ENCODE results near the gene SEC16A.

The SEC16A gene

GRCh38 chr9:136482793-136483588 is at the start of gene SEC16A:
TSS of gene SEC16A (minus strand) at chr9:136483040. CDS start at chr9:136477615, 5,425 bp downstream.
- DNase-seq (ENCODE audit: low read depth in 3 of 3), result peak; percentile 98 to 100 (median 99)

DNA sequence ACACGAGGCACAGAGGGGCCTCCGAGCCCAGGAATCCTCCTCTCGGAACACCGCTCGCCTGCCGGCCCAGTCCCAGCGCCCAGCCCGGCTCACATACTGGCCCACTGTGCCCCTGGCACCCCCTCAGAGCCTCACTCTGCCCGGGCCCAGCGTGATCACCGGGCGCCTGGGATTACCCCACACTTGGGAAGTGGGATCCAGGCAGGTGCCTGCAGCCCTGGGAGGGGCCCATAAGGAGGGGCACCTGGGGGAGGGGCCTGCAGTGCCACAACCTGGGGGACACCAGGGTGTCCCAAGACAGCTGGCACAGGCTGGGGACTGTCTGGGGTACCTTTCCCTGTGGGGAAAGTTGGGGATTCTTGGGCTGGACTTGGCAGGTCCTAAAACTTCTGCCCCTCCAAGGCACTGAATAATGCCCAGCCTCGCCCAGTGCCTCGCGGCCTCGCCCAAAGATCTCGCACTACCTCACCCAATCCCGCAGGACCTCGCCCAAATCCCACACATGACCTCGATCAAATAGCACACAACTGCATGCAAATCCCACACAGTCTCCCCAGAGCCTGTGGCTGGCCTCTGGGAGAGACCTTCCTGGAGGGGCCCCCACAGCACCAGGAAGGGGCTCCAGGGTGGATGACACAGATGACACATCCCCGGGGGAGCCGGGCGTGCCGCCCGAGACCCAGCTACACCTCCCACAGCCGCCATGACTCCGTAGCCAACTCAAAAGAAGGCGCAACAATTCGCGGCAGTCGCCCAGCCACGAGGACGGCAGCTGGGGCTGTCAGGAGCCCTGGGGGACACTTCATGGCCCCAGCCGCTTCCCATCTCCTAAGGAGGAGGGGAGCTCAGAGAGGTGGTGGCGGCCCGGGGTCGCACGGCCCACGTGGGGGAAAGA is 49.3 kb upstream of the SEC16A start:
- DNase-seq (ENCODE audit: low read depth in 3 of 3), result no peak

DNA sequence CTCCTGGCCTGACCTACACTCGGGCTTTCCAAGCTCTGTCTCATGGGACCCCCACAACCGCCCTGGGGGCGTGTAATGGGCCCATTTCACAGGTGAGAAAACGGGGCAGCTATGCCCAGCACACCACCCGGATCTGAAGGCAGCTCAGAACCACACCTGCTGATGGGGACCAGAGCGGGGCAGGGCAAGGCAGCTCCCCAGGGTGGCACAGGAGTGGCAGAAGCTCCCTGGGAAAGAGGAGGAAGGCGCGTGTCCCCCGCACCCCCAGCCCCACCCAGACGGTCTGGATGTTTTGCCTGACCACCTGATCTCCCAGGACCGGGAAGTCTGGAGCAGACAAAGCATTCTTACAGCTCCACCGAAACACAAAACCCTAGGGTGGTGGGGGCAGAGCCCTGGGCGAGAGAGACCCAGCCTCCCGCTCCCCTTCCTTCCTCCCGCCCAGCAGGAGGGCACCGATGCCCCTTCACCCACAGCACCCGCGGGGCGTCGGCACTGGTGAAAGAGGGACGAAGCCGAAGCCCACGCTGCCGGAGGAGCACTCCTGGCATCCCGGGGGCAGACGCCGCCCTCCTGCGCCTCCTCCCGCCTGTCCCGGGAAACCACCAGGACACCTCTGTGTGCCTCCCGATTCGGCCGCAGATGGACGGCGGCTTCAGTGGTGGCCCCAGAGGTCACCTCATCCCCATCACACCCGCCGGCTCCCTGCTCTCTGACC is 48.5 kb upstream of the SEC16A start:
- no peak for DNase-seq (ENCODE audit: low read depth in 3 of 3)

- DNase-seq (ENCODE audit: low read depth in 3 of 3), result no peak
These were observed 47.7 kb upstream of the SEC16A start for GRCh38 chr9:136530461-136531089.

DNA sequence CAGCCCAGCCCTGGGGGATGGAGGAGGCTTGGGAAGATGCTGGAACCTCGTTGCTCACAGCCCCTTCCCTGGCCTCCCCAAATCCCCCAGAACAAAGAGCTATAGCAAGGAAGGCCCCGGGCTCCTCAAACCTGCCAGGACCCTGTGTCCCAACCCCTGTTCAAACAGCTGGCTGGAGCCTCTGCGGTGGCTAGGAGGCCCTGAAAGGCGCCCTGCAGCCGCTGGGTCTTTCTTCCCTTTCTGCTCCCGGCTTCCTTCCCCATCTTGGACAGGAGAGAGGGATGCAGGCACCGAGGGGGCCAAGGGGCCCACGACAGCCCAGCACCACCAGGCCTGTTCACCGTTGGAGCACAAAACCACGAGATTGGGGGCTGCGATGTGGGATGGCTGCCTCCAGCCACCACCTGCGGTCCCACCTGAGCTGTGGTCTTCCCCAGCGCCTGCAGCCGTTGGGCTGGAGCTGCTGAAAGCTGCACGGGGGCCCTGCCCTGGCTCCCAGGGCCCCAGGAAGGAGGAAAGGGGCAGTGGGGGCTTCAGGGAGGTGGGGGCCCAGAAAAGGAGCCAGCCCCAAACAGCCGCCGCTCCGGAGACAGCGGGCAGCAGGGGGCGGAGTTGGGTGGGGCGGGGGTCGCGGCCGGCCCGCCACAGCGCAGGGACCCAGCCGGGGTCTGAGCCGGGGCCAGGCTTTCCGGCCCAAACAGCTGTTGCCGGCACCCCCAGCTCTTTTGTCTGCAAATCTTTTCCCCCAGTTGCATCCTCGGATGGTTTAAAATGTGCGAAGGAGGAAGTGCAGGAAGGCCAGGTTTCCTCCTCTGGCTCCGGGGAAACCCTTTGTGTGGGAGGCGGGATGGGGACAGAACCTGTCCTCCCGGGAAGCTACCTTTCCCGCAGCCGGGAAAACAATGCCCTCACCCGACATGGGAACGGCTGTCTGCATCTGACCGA is 46.9 kb upstream of the SEC16A start:
- no peak for DNase-seq (ENCODE audit: low read depth in 3 of 3)

GRCh38 chr9:136528716-136529341 is 46.0 kb upstream of the SEC16A start:
- DNase-seq (ENCODE audit: low read depth in 3 of 3), result no peak

GRCh38 chr9:136527721-136528710 is 45.2 kb upstream of the SEC16A start:
- DNase-seq (ENCODE audit: low read depth in 3 of 3), result no peak

DNA sequence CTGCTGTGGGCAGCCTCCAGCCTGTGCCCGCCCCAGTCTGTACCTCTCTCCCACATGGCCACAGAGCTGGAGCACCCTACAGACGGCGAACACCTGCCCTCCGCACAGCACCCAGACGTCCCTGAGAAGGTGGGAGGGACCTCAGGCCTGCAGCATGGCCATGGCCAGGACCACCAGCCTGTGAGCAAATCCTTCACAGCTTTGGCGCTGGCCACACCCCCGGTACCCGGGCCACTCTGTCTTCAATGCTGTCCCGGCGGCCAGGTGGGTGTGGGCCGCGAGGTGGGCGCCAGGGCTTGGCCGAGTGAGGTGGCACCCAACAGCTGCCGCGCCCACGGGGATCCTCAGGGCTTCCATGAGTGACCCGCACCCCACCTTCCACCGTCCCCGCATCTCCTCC is 44.3 kb upstream of the SEC16A start:
- DNase-seq (ENCODE audit: low read depth in 3 of 3), result no peak

GRCh38 chr9:136526625-136527066 is 43.8 kb upstream of the SEC16A start:
- no peak for DNase-seq (ENCODE audit: low read depth in 3 of 3)

DNA sequence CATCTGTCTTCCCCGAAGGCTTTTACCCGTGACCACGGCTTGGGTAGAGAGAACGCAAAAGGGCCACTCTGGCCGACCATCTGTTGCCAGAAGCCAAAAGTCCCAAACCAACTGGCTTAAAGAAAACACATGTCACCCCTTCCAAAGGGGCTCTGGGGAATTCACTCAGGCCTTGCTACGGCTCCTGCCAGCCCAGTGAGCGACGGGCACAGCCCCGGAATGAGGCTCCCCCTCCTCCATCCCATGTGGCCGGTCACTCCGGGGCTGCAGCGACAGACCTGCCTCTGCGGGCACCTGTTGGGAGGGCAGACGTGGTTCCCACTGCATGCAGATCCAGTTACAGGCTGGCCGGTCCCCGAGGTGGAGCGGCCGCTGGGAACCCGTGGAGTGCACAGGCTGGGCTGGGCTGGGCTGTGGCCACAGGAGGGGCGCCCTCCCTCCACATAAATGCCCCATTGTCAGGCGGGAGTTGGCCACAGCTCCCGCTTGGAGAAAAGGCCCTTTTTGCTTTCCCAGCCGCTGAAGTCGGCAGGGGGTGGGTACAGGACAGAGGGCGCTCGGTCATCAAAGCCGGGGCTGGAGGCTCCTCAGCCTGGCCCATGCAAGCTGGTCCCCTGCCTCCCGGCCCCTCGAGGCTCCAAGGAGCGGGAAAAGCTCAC is 43.1 kb upstream of the SEC16A start:
- DNase-seq (ENCODE audit: low read depth in 3 of 3), result no peak

- DNase-seq (ENCODE audit: low read depth in 3 of 3), result no peak
These were observed 42.4 kb upstream of the SEC16A start for GRCh38 chr9:136525207-136525606.

DNA sequence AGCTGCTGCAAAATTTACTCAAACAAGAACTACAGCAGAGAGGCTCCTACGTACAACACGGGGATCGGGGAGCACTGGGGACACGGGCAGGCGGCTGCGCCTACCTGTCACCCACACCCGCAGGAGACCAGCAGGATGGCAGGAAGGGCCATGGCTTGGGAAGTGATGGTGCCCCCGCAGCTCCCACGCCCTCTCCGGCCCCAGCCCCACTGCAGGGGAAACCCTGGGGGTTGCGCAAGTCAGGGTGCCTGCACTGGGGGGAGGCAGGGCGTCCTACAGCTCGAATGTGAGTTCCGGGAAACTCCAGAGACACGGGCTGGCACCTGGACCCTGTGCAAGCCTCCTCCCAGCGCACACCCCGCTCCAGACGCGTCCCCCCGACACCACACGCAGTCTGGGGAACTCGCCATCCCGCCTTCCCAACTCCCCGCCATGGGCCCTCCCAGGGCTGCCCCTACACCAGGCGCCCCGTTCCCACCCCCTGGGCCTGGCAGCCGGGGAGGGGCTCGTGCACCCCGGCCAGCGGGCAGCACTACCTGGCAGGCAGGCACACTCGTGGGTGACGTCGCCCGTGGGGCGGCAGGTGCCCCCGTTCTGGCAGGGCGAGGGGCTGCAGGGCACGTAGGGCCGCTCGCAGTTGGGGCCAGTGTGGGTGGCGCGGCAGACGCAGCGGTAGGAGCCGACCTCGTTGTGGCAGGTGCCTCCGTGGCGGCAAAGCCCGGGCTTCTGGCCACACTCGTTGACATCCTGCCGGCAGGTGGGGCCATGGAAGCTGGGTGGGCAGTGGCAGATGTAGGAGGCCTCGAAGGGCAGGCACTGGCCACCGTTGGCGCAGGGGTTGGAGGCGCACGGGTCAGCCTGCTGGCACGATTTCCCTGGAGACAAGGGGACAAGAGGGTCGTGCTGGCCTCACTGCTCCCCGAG is 39.7 kb upstream of the SEC16A start:
- DNase-seq (ENCODE audit: low read depth in 3 of 3), result no peak

DNA sequence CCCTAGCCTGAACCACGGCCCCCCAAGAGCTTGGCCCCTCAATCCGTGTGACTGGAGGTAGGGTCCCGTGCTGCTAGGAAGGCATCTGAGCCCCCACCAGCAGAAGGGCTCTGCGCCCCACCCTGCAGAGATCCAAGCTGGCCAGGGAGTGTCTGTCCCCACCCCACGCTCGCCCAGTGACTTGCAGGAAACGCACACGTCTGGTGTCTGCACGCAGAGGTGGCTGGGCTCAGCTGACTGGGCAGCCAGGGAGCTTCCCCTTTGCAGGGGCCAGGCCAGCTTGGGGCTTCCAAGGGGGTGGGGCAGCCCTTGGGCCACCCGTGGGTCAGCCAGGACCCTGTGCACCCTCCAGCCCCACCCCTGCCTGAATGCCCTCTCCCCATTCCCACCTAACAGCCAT is 38.7 kb upstream of the SEC16A start:
- no peak for DNase-seq (ENCODE audit: low read depth in 3 of 3)

- DNase-seq (ENCODE audit: low read depth in 3 of 3), result no peak
These were observed 37.3 kb upstream of the SEC16A start for GRCh38 chr9:136520053-136520540.

- no peak for DNase-seq (ENCODE audit: low read depth in 3 of 3)
These were observed 36.6 kb upstream of the SEC16A start for GRCh38 chr9:136519263-136520052.

DNA sequence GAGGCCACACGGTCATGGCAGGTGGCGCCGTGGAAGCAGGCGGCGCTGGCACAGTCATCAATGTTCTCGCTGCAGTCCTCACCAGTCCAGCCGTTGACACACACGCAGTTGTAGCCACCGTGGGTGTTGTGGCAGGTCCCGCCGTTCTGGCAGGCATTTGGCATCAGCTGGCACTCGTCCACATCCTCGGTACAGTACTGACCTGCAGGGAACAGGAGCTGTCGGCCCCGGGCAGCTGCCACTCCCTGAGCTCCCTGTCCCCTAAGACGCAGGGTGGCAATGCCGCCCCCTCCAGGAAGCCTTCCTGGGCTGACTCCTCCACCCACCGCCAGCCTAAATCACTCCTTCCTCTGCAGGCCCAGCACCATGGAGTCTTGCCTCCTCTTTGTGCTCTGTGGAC is 35.8 kb upstream of the SEC16A start:
- no peak for DNase-seq (ENCODE audit: low read depth in 3 of 3)
